Activated T-helper 1 cell treated with Interleukin-2 at 50 U/mL for 16 hours (primary cell): ENCODE data around the gene LEMD1.
"Not testable (repeated sequence)": the region's sequence is repeated elsewhere in the genome, so short reads cannot be mapped to it uniquely, and the experiment has no call there.

Source experiments
- DNase-seq: peaks from one replicate; pipeline ENCODE4 v3.0.0-alpha.2; 2020; ENCODE audit warnings: low read depth

The LEMD1 gene

DNA sequence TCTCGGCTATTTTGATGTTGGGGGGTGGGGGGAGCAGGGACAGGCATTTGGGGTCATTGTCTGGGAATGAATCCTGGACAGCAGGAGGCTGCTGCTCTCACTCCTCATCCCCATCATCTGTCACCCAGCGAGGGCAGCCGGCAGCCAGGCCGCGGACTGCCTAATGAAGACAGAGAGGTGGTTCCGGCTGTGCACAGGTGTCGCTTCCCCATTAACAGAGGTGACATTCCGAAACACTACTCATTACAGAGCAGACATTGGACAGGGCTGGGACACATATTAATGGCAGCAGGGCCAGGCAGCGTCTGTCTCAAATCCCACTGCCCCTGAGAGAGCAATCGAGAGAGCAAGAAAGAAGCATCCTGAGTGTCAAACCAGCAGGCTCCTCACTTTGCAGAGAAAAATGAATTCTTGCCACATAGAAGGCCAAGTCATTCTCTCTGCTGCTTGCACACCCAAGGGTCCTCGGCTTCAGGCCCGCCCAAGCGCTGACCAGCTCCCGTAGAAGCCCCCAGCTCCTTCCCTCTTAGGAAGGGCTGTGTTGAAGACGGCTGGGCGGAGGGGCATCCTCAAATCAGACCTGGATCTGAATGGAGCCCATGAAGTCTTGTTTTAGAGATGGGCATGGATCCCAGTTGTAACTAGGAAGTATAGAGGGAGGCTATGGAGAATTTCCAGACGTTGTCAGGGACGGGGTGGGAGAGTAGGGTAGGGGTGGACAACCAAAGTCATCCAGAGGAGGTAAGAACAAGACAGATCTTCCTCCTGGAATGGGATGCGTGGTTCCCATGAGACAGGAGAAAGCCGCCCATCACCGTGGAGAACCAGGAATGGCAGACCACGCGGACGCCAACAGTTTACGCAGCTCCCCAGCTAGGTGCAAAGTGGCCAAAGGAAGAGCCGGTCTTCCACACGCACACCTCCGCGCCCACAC, 8.2 kb upstream of the LEMD1 start:
- DNase-seq = no peak

DNA sequence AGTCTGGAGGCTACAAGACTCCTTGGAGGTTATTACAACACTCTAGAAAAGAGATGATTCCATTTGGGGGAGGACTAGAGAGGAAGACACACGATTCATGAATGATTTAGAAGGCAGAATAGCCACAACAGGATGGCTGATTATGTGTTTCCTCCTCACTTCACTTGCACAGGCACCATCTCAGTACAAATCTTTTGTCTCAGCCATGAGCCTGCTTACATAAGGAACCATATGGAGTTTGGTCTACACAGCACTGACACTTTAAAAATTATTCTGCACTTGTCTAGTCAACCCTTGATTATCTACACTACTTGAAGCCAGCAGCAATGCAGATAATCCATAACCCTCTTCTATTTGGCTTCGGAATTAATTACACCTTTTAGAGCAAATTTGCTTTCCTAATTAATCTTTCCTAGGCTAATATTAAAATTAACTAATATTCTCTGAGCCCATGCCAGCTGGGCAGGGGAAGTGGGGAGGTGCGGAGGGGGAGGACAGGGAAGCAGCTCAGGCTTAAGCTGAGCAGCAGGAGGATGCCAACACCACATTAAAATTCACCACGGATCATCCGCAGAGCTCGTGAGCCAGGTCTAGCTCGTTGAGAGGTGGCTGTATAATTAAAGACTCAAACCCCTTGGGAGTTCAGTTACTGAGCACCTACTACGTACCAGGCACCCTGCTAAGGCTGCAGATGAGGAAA, 3.2 kb upstream of the LEMD1 start:
- no peak for DNase-seq

DNA sequence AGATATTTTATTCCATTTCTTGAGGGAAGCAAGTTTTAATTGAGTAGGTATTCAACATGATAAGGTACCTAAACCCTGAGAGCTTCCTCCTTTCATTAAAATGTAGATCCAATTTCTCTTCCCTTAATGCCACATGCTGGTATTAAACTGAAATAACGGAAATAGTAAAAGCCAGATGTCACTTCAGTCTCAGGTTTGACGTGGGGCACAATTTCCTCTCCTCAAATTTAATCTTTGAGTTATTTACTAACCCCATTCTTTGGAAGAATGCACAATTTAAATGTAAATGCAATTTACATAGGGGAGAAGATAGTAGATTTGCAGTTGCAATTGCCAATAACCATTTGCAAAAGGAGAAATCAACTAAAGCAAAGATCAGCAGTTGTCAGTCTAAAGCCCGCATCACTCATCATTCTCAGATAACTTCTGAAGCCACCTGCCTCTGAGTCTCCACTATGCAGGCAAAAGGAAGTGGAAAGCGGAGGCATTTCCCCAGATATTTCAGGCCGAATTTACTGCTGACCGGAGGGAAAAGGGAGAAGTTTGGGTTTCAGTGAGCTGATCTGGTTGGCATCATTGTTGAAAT, 2.1 kb upstream of the LEMD1 start:
- no peak for DNase-seq

DNA sequence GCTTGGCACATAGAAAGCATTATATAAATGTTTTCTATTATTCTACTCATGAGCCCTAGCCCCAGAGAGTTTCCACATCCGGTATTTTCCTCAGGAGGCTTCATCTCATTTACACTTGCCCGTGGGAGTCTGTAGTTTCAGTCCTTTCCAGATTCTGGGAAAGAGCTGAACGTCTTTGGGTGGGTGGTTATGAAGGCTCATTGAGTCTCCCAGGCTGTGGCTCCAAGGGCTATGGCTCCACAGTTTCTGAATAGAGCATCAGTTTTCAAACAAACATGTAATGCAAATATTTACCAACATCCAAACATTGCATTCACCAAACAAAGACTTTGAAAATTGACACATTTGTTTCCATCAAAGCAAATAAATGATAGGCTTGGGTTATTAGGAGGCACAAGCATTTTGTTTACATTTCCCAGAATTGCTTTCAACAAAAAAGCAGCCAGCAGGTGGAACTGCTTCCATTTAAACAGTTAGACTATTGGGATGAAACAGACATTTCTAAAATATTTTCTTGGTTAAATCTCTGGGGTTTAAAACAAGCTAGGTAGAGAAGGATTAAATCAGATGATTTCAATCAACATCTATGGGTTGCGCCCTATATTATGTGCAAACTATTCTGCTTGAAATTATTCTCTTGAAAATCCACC, 1.3 kb upstream of the LEMD1 start:
- no peak for DNase-seq

DNA sequence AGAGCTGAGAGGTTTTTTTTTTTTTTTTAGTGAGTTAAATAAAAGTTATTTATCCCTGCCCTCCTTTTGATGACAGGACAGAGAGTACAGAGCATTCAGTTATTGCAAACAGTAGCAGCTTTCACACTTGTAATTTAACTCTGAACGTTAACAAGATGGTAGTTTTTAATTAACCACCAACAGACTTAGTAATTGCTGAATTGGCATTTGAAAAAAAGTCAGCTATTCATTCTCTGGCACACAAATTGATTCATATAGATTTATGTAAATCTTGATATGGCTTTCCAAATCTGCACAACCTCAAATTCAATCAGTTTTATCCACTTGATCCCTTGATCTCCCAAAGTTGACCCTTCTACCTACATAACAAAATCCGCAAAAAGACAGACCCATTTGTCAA, 918 bp downstream of the LEMD1 start:
- DNase-seq = no peak

GRCh38 chr1:205417870-205418635, 3.8 kb downstream of the LEMD1 start:
- DNase-seq = no peak

- DNase-seq = no peak
These were observed 5.5 kb downstream of the LEMD1 start for GRCh38 chr1:205416322-205416721.

DNA sequence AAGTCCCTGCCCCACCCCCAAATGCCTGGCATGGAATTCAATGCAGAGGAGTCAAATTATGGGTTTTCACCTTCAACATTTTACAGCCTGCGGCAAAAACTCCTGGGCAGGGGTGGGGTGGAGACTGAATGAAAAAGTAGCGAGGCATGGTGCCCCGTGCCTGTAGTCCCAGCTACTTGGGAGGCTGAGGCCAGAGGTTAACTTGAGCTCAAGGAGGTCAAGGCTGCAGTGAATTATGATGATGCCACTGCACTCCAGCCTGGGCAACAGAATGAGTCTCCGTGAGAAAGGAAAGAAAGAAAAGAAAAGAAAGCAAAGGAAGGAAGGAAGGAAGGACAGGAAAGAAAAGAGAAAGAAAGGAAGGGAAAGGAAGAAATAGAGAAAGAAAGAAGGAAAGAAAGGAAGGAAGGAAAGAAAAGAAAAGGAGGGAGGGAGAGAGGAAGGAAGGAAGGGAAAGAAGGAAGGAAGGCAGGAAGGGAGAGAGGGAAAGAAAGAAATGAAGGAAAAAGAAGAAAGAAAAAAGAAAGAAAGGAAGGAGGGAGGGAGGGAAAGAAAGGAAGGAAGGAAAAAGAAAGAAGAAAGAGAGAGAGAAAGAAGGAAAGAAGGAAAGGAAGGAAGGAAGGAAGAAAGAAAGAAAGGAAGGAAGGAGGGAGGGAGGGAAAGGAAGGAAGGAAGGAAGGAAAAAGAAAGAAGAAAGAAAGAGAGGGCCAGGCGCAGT, 11.1 kb downstream of the LEMD1 start:
- DNase-seq = no peak

DNA sequence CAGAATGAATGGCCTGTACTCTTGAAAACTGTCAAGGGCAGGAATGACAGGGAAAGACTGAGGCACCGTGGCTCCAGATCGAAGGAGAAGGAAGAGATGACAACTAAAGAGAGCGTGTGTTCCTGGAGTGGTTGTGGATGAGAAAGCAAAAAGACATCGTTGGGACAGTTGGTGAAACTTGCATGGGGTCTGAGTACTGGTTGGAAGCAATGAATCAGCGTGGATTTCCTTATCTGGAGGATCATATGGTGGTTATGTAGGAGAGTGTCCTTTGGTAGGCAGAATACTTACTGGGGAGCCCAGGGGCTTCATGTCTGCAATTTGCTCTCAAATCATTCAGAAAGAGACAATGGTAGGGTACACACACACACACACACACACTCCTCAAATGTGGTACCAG, 13.9 kb downstream of the LEMD1 start:
- DNase-seq = no peak

- DNase-seq = not testable (repeated sequence)
These were observed 15.6 kb downstream of the LEMD1 start for GRCh38 chr1:205406252-205406651.

DNA sequence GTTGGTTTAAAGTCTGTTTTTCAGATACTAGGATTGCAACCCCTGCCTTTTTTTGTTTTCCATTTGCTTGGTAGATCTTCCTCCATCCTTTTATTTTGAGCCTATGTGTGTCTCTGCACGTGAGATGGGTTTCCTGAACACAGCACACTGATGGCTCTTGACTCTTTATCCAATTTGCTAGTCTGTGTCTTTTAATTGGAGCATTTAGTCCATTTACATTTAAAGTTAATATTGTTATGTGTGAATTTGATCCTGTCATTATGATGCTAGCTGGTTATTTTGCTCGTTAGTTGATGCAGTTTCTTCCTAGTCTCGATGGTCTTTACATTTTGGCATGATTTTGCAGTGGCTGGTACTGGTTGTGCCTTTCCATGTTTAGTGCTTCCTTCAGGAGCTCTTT, 17.4 kb downstream of the LEMD1 start:
- DNase-seq = not testable (repeated sequence)

GRCh38 chr1:205398586-205398985, 23.3 kb downstream of the LEMD1 start:
- DNase-seq = no peak

GRCh38 chr1:205396967-205397616, 24.8 kb downstream of the LEMD1 start:
- no peak for DNase-seq

DNA sequence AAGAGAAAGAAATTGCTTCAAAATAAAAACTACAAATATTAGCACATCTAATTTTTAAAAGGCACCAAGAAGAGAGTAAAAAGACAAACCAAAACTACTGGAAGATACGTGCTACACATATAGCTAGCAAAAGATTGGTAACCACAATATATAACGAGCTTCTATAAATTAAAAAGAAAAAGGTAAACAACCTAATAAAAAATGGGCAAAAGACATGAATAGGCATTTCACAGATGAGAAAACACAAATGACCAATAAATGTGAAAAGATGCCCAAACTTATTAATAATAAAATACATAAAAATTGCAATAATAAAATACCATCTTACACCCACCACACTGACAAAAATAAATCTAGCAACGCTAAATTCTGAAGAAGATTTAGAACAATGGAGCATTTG, 26.2 kb downstream of the LEMD1 start:
- DNase-seq = no peak

DNA sequence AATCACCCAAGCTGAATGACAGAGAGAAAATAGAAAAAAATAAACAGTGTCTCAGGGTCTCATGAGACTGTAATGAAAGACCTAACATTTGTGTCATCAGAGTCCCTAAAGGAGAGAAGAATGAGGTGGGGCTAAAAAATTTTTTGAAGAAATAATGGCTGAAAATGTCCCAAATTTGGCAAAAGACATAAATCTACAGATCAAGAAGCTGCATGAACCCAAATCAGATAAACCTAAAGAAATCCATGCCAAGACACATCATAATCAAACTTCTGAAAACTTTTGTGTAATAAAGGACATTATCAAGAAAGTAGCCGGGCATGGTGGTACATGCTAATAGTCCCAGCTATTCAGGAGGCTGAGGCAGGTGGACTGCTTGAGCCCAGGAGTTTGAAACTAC, 29.2 kb downstream of the LEMD1 start:
- DNase-seq = no peak

GRCh38 chr1:205391386-205391785, 30.5 kb downstream of the LEMD1 start:
- DNase-seq = no peak

- DNase-seq = no peak
These were observed 34.0 kb downstream of the LEMD1 start for GRCh38 chr1:205387845-205388244.

- DNase-seq = not testable (repeated sequence)
These were observed 38.9 kb downstream of the LEMD1 start for GRCh38 chr1:205382990-205383389.

DNA sequence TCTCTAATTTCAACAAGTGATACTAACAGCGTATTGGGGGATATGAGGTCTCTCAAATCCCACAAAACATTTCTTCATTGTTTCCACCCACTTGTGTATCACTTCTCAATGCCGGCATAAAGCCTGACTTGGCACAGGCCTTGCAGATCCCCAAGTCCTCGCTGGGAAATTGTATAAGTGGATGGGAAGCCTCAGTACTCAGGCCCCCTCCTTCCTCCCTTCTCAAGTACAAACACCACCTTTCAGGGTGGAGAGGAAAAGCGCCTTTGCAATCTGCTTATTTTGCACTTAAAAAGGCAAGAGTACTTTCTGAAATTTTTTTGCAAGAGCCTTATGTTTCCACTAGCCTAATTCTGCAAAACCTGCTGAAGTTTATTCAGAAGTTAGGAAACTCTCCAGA, 39.3 kb downstream of the LEMD1 start:
- no peak for DNase-seq

- no peak for DNase-seq
These were observed 40.6 kb downstream of the LEMD1 start for GRCh38 chr1:205381305-205381704.

DNA sequence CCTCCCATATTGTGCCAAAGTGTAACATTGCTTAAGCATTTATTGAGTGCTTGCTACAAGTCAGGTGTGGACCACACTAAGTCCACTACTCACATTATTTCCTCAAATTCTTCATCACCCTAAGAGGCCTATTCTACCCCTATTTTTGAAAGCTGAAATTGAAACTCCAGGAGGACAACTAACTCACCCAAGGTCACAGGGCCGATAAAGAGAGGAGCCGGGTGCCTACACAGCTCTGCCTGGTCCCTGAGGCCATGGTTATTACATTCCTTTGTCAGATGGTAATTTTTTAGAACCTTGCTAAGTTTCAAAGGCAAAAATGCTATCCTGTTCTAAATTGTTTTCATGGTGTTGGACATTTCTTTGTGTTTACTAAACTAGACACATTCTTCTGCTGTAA, 41.0 kb downstream of the LEMD1 start:
- DNase-seq = no peak
